ENCODE results near the gene BUD13.
"Not testable (repeated sequence)": the region's sequence is repeated elsewhere in the genome, so short reads cannot be mapped to it uniquely, and the experiment has no call there.

The BUD13 gene

DNA sequence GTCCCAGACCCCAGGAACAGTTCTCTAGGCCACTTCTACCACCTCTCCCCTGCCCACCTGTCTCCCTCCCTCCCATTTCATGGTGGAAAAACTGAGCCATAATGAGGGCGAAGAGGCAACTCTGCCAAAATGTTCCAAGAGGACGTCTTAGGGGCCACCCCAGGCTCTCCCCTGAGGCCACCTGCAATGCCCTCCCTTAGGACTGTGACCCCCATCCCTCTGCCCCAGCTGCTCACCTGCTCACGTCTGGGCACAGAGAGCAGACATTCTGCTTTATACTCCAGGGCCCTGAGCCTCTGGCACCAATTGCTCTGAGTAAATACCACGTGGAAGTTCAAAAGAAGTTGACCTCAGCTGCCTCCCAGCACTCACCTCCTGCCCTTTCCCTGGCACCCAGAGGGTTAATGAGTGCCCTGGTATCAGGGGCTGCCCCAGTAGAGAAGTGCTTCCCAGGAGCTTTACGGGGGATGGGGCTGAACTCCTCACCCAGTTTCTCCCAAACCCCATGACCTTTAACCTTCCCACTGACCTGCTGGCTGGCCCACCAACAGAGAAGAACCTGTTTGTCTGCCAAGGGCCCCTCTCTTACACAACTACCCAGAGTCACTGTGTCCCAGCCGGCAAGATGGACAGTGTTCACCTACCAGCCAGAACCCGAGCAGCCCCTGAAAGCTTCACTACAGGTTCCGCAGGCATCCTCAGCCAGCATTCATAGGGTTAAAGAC is 19.5 kb upstream of the BUD13 start:
- no peak for FAIRE-seq

DNA sequence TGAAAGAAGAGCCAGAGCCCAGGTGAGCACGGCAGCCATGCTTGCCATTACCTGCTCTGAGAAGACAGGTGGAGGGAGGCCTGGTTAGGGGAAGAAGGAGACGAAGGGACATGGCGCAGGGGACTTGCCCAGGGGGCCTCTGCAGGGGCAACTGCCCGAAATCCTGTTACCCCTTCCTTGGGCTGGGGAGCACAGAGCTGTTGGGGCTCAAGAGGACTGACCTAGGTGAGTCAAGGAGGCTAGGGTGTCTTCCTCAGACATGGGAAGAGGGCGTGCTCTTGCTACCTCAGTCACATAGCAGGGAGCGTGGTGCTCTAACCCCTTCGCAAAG is 19.0 kb upstream of the BUD13 start, which contains the start of gene APOA5:
Gene APOA5, minus strand, starts transcription at position 67 of the 331 bp plus-strand sequence. Its CDS starts 19 bp downstream, at position 48.
- no peak for FAIRE-seq

DNA sequence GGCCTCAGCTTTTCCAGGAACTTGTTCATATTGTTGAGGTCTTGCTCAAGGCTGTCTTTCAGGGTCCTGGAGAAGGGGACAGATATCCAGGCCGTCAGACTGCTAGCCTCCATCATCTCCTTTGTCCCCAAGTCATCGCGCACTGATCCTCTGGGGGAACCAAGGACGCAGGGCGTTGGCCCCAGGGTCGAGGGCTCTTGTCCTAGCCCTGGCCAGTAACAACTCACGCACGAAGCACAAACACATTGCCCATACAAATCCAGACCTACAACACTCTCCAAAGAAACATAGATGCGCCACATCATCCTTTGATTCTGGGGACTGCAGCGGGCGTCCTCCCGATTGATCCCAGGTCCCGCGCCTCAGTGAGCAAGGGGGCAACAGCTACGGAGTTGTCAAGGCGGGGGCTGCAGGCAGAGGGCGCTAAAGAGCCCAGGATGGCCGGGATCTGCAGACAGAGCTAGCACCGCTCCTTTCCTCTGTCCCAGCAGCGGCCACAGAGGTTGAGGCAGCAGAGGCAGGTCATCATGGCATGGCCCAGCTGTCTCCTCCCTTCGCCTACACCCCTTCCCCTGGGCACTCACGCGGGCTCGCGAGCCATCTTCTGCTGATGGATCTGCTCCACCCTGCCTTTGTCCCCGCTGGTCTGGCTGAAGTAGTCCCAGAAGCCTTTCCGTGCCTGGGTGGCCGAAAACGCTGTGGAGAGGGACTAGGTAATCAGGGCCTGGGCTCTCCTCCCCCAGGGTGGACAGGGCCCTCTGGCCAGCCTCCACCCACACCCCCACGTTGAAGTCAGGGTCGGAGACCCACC is 18.4 kb upstream of the BUD13 start:
- no peak for FAIRE-seq

DNA sequence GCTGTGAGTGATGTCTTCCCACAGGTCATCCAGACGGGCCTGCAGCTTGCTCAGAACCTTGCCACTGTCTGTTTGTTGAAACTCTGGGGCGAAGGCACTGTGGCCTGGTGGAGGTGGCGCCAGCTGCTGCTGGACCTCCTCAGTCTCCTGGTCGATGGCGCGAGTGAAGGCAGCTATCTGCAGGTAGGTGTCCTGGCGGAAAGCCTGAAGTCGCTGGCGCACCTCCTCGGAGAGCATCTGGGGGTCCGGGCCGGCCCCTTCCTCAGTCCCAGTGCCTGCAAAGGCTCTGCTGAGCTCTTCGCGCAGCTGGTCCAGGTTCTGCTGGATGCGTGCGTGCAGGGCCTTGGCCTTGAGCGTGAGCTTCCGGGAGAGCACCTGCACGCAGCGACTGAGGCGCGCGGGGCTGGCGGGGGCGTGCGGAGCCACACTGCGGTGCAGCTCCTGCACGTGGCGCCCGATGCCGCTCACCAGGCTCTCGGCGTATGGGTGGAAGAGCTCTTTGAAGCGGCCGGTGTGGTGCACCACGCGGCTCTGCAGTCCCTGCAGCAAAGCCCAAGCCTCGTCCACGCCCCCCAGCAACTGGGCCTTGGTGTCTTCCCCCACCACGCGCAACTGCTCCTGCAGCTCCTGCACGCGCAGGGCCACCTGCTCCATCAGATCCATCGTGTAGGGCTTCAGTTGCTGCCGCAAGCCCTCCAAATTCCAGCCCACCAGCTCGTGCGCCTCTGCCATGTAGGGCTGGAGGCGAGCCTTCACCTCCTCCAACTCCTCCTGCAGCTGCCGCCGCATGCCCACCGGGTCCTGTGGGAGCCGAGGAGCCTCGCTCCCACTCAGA is 17.6 kb upstream of the BUD13 start:
- no peak for FAIRE-seq

DNA sequence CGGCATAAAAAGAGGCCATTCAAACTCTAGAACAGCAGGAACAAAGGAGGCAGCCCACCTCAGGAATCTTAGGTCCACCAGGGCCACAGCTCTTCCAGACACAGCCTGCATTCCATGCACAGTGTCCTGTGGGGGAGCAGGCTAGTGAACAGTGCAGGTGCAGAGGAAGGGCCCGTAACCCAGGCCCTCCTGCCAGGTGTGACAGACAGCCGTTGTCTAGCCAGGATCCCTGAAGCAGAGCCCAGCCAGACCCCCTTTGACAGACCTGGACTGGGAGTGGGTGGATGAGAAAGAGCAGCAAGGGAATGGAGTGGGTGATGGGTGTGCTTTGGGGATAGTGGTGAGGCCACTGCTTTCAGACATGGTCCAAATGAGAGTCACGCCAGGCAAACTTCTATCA is 16.2 kb upstream of the BUD13 start:
- FAIRE-seq: no peak

DNA sequence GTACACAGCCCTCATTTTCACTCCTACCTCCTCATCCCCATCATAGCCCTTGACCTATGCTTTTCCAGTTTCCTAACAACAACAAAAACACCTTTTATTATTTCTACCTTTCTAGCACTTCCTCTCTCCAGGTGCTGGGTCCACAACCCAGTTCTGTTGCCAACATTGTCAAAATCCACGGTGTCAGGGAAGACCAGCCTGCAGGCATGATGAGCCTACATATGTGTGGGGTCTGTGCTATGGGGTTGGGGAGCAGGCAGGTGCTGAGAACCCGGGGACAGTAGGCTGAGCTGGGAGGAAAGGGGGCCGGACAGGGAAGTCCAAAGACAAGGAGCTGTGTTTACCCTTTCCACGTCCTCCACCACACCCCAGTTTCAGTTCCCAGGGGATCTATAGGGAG is 15.7 kb upstream of the BUD13 start:
- no peak for FAIRE-seq

DNA sequence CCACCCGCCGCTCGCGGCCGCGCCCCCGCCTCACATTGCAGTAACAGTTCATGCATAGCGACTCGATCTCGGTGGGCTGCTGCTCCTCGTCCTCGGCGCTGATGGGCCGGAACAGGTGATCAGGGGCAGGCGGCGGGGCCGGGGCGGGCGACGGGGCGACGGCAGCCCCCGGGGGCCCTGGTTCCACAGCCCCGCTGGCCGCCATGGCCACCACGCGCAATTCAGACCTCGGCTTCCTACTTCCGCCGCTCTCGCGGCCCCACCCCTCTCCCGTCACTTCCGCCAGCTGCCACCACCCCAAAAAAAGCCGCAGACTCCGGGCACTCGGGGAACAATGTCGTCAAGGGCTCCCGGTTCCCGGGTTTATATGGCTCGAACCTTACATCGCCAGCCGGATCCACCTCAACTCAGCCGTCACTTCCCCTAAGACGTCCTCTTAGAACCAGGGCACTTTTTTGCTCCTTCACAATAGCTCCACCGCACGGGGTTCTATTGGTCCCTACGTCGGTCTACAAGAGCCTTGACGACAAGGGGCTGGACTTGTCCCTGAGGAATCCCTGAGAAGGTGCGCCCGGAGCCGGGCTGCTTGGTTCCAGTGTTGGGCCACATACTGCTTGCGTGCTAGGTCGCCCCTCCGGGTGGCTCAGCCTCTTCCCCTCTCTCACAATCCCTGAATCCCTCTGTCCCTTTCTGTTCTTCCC is 15.1 kb upstream of the BUD13 start, which contains the start of gene ZPR1:
Gene ZPR1, minus strand, starts transcription at position 238 of the 701 bp plus-strand sequence. Its CDS starts 33 bp downstream, at position 205.
- FAIRE-seq: no peak

DNA sequence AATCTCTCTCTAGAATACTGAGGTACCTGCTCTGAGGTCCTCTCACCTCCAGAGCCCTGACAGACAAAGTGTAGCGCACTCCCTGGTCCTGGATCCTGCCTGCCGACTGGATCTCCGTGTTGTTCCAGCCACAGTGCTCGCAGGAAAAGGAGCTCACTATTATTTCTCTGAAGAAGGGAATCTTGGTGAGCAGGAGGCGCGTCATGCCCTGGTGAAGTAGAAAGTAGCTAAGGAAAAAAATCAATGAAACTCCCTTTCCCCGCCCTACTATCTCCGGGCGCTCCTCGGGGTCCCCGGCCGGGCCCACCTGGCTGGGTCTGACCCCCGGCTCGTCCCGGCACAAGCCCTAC is 14.6 kb upstream of the BUD13 start:
- FAIRE-seq: no peak

DNA sequence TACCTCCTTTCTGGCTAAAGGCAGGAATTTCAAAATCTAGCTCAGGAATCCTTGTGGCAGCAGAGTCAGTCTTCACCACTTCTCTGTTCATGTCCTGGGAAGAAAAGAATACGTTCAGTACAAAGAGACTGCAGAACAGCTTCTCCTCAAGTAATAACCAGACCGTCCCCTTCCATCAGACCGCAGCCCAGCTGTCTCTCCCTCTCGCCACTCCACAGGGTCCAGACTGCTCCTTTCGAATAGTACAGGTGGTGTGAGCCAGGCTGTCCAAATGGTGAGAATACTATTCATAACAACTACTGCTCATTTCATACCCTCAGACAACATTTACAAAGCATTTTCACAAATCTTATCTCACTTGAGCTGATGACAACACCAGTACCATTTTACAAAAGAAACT is 14.2 kb upstream of the BUD13 start:
- FAIRE-seq: no peak

DNA sequence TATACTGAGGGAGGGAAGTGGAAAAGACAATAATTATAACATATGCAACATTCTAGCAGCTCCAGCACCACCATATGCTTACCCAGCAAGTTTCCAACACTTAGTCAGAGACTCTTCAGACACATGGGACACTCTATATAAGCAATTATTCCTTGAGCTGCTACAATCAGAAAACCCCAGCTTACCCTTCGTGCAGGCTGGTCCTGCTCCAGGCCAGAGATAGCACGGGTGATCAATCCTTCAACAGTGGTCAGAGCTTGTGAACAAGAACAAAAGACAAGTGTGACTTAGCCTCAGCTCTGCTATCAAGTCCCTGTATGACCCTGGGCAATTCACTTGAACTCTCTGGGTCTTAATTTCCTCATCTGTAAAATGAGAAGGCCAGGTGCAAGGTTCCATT is 13.5 kb upstream of the BUD13 start:
- no peak for FAIRE-seq

DNA sequence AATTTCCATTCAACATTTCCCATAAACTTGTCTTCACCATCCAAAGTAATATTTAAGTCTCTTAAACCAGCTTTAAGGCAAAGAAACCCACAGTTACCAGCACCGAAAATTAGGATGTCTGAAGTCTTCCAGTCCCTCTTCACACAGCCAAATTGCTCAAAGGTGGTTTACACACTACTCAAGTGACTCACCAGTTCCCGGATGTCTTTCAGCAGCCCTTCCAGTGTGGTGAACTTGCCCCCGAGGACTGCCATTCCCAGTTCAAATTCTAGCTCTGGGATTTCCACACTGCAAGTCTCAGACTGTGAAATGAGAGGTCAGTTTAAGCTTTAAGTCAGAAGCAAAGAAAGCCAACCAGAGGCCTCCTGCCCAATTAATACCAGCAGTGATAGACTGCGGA is 9.9 kb upstream of the BUD13 start:
- FAIRE-seq: no peak

DNA sequence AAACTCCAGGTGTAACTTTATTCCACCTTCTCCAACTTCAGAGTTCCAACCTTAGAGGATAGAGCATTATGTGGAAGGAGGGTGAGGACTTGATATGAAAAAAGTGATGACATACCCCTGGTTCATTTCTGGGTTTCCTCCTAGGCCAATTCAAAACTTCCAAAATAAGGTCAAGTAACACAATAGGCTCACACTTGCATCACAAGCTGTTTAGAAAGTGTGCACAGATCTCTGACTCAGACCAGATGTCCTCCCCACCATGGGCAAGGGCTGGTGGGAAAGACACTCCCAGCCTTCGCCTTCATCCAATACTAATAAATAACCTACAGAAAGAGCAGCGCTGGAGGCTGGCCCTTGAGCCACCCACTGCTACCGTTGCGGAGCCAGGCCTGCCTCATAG is 5.8 kb upstream of the BUD13 start:
- no peak for FAIRE-seq

DNA sequence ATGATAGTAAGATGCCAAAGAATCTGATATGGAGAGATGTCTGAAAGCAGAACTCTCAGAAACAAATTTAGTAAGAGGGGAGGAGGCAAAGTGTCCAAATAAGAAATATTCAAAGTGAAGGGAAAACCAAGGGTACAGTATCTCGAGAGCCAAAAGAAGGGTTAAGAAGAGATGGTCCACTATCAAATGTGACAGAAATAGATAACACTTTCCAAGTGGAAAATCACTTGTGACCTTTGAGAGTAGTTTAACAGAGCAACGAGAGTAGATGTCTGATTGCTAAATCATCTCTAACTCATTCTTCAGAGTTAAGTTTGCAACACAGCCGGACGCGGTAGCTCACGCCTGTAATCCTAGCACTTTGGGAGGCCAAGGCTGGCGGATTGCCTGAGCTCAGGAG is 4.3 kb upstream of the BUD13 start:
- FAIRE-seq: no peak

DNA sequence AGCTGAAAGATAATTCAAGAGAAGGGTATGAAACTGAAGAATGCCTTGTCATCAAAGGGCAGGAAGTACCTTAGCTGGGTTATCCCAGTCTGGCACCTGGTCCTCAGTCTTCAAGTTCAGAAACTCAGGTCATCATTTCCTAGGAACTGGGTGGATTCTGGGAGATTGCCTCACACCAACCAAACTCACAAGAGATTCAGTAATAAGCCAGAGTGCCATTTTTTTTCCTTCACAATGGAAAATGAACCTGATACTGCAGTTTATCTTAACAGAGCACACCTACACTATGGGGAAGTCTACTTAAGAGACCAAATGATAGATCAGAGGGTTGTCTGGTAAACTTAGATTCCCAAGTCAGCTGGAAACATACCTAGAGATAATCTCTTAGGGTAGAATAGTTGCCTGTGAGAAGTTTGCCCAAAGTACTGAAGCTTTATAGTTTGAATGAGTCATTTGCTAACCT is 3.8 kb upstream of the BUD13 start:
- FAIRE-seq: no peak

DNA sequence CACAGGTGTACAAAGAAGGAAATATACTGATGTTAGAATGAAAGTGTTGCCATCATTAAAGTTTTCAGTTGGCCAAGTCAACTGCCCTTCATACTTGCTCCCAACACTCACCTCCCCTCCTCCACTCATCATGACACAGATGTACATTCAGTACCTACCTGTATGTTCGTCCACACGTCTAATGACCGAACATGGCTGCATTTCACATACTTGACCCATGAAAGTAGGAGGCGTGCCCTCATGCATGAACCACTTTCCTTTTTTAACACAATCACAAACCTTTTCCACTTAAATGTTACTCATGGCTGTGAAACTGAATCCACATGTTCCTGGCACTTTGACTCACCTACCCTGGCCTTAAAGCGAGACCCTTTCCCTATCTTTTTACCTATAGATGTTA is 3.2 kb upstream of the BUD13 start:
- no peak for FAIRE-seq

DNA sequence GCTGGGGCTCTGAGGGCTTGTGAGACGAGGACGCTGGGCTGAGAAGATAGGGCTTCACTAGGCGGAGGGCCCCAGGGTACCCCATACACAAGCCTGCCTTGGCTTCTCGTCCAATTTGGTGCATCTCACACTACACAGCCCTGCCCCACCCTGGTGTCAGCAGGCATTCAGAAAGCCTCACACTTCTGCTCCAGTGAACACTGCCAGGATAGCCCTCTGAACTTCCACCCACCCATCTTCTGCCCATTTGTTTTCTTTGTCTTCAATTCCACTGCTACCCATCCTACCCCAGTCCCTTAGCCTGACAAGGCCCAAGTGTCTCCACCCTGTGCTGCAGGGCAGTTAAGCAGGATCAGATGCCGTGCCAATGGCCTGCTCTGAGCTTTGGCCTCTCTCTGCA is 1.9 kb upstream of the BUD13 start:
- FAIRE-seq: no peak

DNA sequence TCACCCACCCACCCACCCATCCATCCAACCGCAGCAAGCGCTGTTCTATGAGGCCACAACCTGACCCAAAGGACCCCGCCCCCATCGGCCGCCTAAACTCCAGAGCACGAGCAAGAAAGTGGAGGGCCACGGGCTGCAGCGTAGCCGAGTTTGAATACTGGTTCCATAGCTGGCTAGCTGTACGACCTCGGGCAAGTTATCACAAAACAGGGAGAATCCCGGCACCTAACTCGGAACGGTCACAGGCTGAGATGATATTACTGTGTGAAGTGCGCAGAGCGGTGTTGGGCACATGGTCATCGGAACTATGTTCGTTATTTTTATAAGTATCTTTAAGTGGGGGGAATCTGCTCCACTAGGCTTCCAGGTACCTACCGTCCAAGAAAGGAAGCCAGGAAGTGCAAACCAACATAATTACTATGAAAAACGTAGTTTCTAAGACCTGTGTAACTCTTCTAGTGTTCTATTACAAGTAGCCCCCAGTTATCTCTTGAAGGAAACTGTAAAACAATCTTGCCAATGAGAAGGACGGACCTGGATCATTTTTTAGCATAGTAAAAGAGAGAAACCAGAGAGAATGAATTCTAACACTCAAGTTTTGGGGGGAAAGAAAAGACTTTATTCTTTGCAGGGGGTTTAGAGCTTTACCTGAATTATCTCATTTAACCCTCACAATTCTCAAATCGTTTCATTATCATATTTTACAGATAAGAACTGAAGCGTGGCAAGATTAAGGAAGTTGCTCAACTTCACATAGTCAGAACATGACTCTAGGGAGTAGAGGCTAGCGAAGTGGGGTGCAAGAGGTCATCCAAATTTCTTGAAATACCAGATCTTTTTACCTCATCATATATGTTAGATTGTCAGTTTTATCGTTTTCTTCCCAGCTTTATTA is 663 bp upstream of the BUD13 start:
- FAIRE-seq: no peak

DNA sequence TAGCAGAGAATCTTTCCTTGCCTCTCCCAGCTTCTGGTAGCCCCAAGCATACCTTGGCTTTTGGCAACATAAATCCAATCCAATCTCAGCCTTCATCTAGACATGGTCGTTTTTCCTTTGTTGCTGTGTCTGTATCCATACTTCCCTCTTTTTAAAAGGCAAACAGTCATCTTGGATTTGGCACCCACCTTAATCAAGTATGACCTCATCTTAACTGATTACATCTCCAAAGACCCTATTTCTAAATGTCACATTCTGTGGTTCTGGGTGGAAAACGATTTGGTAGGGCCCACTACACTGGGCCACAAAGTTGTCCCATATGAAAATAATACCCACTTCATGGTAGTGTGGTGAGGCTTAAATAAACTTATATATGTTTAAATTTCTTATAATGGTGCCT is 852 bp downstream of the BUD13 start:
- FAIRE-seq: no peak

DNA sequence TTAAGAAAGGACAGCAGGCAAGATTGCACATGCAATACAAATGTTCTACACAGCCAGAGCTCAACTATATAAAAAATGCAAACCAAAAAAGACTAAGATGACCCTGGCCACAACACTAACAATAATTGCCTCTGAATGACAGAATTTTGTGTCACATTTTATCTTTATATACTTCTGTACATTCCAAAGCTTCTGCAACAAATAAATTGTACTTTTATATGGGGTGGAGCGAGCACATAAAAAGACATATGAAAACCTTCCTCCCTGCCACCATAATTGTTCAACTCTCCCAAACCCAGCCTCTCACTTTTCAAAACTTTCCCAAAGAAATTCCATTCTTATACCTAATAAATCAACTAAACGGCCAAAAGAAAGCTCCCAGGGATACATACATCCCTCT is 10.7 kb downstream of the BUD13 start:
- no peak for FAIRE-seq

DNA sequence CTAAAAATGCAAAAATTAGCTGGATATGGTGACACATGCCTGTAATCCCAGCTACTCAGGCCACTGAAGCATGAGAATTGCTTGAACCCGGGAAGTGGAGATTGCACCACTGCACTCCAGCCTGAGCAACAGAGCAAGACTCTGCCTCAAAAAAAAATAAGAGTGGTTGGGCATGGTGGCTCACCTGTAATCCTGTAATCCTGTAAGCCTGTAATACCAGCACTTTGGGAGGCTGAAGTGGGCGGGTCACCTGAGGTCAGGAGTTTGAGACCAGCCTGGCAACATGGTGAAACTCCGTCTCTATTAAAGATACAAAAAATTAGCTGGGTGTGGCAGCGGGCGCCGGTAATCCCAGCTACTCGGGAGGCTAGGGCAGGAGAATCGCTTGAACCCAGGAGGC is 16.7 kb downstream of the BUD13 start:
- FAIRE-seq: not testable (repeated sequence)

DNA sequence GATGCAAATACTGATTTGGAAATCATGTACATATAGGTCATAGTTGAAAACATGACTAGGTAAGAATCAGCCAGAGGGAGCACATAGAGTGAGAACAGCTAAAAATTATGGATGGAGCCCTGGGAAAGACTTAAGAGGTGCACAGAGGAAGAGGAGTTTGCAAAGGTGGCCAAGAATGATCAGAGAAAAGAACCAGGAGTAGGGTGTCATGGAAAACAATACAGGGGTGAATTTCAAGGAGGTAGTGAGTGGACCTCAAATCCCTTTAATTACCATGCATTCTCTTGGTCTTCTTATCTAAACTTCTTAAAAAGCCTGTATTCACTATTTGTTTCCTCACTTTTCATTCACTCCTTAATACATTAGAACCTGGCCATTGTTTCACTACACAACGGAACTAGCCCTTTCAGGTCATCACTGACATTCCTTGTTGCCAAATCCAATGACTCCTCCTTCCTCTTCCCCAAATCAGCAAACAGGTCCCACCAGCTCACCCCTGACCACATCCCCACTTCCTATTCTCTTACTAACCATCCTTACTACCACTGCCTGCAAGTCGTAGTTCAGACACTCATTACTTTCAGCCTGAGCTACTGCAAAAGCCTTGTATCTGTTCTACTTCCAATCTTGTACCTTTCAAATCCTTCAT is 22.6 kb downstream of the BUD13 start:
- FAIRE-seq: no peak

Measured in islet of Langerhans (tissue), 1 donor.